GM19239 (cell line): ENCODE measurements around the gene CABCOCO1.

Source experiments
- DNase-seq: peaks from one replicate; pipeline ENCODE4 v3.0.0; 2011; ENCODE audit warnings: low spot score; ENCODE audit not compliant: insufficient read length
- FAIRE-seq: peaks from 2 replicates; lab custom pipeline; 2011; peaks lifted over from hg19 to GRCh38; lab: Jason Lieb, UNC

Gene CABCOCO1

GRCh38 chr10:61662794-61663259 lies at the start of gene CABCOCO1:
CABCOCO1 (plus strand) TSS chr10:61662929; CDS start chr10:61662973, 44 bp downstream.
- DNase-seq (no peak), FAIRE-seq (no peak)

GRCh38 chr10:61613665-61614064 lies 49.1 kb upstream of the CABCOCO1 start:
- FAIRE-seq (no peak), DNase-seq (no peak)

GRCh38 chr10:61616611-61617010 lies 46.1 kb upstream of the CABCOCO1 start:
- no peak for FAIRE-seq
- no peak for DNase-seq

- DNase-seq: no peak
- no peak for FAIRE-seq
Observed at GRCh38 chr10:61617180-61617579, 45.5 kb upstream of the CABCOCO1 start.

GRCh38 chr10:61617586-61617985 lies 45.1 kb upstream of the CABCOCO1 start:
- DNase-seq (no peak), FAIRE-seq (no peak)

- FAIRE-seq: no peak
- DNase-seq: no peak
Observed at GRCh38 chr10:61618388-61618961, 44.3 kb upstream of the CABCOCO1 start.

- FAIRE-seq (no peak), DNase-seq (no peak)
Observed at GRCh38 chr10:61620506-61620905, 42.2 kb upstream of the CABCOCO1 start.

GRCh38 chr10:61621605-61622051 lies 41.1 kb upstream of the CABCOCO1 start:
- no peak for FAIRE-seq
- DNase-seq: no peak

GRCh38 chr10:61623161-61623560 lies 39.6 kb upstream of the CABCOCO1 start:
- no peak for DNase-seq
- no peak for FAIRE-seq

- FAIRE-seq (no peak), DNase-seq (no peak)
Observed at GRCh38 chr10:61626209-61626608, 36.5 kb upstream of the CABCOCO1 start.

- DNase-seq (no peak), FAIRE-seq (no peak)
Observed at GRCh38 chr10:61627266-61627665, 35.5 kb upstream of the CABCOCO1 start.

GRCh38 chr10:61628151-61628874 lies 34.4 kb upstream of the CABCOCO1 start:
- FAIRE-seq (no peak), DNase-seq (no peak)

- no peak for FAIRE-seq
- DNase-seq: no peak
Observed at GRCh38 chr10:61628875-61629513, 33.7 kb upstream of the CABCOCO1 start.

GRCh38 chr10:61629576-61629975 lies 33.2 kb upstream of the CABCOCO1 start:
- no peak for DNase-seq
- FAIRE-seq: no peak

- no peak for FAIRE-seq
- DNase-seq: no peak
Observed at GRCh38 chr10:61632057-61632670, 30.6 kb upstream of the CABCOCO1 start.

GRCh38 chr10:61633665-61634064 lies 29.1 kb upstream of the CABCOCO1 start:
- DNase-seq (no peak), FAIRE-seq (no peak)

- no peak for FAIRE-seq
- no peak for DNase-seq
Observed at GRCh38 chr10:61634746-61635145, 28.0 kb upstream of the CABCOCO1 start.

GRCh38 chr10:61635471-61635870 lies 27.3 kb upstream of the CABCOCO1 start:
- FAIRE-seq (no peak), DNase-seq (no peak)

- DNase-seq (no peak), FAIRE-seq (no peak)
Observed at GRCh38 chr10:61635932-61636331, 26.8 kb upstream of the CABCOCO1 start.

- no peak for DNase-seq
- no peak for FAIRE-seq
Observed at GRCh38 chr10:61639952-61640351, 22.8 kb upstream of the CABCOCO1 start.

- DNase-seq: no peak
- no peak for FAIRE-seq
Observed at GRCh38 chr10:61640856-61641255, 21.9 kb upstream of the CABCOCO1 start.
